HK-2 (cell line): ENCODE data around the gene FANK1.
A peak's percentile ranks its signal among the peaks of the same experiment; 100 is the strongest.

Experiments
- DNase-seq: peaks from one replicate; pipeline ENCODE4 v3.0.0-alpha.2; 2018; ENCODE audit not compliant: unreplicated experiment

The FANK1 gene, protein sequence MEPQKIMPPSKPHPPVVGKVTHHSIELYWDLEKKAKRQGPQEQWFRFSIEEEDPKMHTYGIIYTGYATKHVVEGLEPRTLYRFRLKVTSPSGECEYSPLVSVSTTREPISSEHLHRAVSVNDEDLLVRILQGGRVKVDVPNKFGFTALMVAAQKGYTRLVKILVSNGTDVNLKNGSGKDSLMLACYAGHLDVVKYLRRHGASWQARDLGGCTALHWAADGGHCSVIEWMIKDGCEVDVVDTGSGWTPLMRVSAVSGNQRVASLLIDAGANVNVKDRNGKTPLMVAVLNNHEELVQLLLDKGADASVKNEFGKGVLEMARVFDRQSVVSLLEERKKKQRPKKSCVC

DNA sequence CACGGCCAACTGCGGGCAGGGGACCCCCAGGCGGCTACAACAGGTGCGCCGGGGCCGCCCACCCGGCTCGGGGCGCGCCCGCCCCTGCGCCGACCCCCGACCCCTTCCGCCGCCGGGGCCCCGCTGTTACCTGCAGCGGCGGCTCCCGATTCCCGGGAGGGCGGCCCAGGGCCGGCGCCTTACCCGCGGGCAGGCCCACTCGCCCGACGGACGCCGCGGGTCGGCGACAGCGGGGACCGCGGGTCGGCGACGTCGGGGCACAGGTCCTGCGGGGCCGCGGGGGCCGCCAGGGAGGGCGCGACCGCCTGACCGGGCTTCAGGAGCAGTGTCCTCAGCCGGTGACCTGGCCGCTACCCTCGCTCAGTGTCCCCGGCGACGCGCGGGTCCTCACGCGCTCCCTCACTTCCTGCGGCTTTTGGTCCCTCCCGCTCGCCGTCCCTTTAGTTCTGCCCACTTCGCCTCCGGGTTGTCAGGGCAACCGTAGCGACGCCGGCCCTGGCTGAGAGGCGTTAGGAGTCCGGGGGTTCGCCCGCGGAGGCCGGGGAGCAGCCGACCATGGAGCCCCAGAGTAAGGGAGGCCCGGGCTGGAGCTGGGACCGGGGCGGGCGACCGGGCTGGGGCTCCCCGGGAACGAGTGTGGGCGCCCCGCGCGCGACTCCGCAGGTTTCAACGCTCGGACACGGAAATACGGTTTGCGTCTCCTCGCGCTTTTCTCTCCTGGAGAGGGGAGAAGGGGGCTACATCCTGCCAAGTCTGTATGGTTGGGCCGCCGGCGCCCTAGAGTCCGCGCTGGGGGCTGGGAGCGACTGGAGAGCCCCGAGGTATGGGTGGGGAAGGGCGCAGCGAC, at the start of gene FANK1:
FANK1 (plus strand) TSS at position 477 of the 847 bp plus-strand sequence; CDS start at position 556, 79 bp downstream.
- peak; percentile 92 for DNase-seq

DNA sequence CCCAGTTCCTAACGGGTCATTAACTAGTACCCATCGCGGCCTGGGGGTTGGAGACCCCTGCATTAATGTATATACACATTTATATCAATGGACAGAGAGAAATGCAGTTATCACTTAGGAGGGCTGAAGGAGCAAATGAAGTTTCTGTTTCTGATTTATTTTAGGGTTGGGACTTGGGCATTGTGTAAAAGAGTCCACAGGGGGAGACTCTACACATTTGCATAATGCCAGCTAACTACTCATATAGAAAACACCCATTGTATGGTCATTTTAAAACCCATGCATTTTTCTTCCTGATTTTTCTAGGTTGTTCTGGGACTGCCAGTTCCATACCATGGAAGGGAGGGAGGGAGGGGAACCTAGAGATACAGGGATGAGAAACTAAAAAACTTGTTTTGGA, 49.5 kb upstream of the FANK1 start:
- no peak for DNase-seq

DNA sequence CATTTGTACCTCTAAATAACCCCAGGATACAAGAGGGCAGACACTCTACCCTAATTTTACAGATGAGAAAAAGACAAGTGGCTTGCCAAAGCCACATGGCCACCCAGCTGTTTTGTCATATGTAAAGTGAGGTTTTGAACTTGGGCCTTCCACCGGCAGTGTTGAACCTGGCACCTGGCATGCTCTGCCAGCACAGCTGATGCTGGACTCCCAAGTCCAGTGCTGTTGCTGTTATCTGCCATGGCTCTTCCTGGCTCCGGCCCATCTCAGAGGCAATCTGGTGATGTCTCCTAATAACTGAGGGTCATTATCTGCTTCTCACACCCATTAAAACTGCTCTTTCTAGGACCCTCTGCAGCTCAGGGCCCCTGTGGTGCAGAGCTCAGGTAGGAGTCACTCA, 48.0 kb upstream of the FANK1 start:
- DNase-seq = no peak

DNA sequence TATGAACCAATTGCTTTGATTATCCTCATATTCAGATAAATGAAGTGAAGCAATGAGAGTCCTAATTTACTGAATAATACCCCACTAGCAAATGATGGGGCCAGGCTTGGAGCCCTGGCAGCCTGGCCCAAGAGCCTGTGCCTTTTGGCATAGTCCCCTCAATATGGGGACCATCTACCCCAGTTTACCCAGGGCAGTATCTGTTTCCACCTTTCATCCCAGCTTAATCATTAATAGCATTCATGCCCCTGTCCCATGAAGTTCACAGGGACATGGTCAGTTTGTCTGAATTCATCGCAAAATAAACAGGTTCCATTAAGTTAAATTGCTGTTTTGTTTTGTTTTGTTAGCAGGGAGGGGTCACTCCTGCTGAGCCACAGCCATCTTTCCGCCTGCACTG, 47.5 kb upstream of the FANK1 start:
- DNase-seq = no peak

DNA sequence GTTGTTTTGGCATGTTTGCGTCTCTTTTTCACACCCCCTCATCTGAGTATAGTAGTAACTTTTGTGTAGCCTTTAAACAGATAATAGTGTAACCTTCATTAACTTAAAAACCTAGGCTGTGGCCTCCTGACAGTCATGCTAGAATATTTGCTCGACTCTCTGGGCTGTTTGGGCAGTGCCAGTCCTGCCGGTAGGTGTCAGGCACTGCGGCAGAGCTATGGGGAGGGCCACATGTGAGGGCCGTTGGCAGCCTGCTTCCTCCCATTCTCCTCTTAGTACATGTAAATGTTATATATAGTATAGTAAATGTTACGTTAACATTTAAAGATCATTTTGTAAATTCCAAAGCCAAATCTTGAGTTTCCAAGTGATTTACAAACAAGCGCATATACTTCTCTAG, 46.9 kb upstream of the FANK1 start:
- no peak for DNase-seq

DNA sequence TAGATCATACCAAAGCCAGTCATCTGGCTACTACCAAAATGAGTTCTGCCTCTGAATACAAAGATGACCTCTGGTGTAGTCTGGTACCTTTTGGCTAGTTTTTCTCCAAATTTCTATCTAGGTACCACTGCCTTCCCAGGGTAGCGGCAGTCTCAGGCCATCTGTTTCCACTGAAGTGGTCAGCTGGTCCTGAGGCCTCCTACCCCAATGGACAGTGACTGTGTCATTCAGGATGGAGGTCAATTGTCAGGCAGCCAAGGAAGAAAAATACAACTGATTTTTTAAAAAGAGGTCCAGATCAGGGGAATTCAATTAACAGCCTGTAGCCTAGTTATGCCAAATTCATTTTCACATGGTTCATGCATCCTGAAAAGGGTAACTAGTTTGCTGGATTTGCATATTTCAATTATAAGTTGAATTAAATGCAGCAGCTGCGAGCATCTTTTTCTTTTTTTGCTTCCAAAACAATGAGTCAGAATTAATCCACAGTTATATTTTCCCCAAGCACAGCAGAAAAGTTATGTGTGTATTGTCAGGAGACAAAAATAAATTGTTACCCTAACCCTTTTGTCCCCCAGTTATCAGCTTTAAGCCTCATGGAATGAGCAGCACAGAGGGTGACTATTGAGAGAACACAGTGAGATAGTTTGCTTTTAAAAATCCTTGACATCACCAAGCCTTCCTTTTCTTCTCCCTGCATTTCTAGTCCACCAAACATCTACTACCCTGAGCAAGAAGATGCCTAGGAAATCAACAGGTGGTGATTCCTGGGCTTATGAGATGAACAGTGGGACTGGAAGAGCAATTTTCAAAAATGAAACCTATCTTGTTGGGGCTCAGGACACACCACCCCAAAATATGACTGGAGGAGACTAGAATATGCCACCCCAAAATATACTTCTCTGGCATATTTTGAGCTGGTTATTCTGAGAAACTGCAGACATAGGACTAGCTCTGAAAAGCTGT, 45.3 kb upstream of the FANK1 start:
- no peak for DNase-seq

DNA sequence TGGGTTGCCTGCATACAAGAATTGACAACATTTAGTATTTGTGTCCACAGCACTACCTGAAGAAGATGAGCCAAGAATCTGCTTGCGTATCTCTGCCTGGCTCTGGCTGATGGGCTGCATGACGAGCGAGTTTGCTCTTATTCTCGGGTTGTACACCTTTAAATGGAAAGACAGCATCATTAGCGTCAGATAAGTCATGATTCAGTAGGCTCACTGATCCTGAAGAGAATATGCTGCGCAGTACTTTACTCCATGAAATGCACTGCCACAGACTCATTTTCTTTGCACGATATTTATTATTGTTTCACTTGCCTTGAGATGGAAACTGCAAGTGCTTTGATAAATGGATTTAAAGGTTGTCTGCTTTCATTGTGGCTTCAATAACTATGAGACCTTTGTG, 43.9 kb upstream of the FANK1 start:
- DNase-seq = no peak

DNA sequence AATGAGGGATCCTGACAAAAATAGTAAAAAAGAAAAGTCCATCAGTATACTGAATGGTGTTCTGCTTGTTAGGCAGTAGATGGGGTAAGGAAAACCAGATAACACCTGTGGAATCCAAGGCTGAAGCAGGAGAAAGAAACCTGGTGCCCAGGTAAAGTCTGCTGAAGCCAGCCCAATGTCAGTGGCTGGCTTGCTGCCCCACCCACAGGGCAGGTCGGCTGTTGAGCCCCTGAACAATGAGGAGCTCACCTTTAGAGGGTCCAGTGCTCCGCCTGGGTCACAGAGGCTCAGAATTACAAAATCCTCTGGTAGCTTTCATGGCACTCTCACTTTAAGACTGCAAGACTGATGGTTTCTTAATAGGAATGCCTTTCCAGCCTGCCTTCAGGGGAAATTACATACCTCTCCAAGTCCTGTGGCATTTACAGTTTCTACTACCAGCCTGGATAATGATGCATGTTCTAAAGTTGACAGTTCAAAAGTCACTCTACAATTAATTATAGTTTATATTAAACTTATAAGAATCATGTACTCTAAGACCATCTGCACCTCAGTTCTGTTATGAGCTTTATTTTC, 39.1 kb upstream of the FANK1 start:
- DNase-seq = no peak

DNA sequence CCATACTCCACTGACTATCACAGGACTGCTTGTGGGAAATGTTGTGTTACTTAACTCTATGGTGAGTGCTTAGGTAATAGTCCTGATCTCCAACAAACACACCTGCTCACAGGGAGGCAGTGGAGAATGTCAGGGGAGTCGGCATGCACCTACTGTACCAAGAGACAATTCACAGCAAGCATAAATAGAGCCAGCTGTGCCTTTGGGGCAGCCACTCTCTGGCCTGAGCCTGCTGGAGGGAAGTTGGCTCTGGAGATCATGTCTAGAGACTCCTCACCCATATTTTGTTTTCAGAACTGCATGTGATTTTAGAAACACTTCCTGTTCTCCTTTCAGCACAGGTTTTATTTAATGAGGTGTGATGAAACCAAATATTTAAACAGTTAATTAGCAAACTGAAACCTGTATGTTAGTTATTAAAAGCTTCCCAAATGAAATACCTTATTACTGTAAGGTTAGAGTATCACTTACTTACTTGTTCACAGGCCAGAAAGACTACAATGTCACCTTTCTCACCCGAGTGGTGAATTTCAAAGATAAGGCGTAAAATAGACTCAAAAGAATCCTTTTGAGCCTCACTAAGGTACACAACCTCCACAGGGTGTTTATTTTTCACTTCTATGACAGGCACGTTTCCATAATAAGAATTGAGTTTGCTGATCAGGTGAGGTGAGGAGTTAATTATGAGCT, 37.1 kb upstream of the FANK1 start:
- no peak for DNase-seq

DNA sequence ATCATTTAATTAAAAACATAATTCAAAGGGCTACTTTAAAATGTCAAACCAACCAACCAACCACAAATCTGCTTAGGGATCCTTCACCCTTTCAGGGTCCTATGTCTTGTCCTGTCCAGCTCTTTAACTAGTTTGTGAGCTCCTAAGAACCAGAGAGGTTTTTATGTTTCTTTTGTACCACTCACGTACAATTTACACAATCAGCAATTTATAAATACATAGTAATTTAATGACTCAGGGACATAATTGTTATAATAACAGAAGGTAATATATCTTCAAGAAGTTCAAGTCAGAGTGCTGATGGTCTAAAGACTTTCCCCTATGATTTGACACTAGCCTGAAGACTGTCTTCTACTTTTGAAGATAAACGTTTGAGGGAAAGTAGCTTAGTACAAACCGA, 31.2 kb upstream of the FANK1 start:
- DNase-seq = no peak

- DNase-seq = no peak
These were observed 29.8 kb upstream of the FANK1 start for GRCh38 chr10:125866421-125867029.

DNA sequence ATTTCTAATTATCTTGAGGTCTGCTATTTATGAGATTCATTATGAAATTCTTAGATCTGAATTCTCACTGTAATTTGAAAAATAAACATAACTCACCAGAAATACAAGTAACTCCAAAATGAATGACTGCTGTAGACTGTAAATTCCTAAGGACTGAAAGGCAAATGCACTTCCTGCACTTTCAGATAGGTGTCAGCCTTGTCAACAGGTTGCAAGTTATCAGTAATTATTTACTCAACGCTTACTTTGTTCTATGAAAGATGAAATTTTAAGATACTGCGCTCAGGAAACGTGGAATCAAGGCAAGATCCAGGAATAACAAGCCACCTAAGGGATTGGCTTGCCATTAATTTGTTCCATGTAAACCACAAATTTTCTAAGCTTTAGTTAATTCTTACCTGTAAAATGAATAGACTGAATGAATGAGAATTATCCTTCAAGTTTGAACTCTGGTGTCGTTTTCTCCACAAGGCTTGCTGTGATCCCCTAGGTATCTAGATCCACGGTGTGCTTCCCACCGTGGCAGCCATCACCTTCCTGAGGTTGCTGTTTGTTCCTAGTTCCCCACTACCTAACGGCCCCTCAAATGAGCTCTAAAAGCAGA, 27.9 kb upstream of the FANK1 start:
- no peak for DNase-seq

DNA sequence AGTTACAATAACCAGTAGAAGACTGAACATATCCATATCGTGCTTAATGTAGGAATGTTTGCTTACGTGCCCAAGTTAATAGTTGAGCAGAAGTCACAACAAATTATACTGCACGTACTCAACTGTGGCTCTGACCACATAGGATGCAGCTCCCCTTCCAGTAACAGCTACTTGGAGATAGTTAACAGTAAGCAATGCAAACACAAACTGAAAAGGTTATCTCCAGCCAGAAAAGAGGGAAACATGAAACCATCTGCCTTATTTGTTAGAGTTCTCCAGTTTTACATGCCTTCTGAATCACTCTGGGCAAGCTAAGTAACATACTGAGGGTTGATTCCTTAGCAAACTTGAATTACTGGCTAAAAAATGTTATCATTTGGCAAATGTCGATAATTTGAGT, 25.0 kb upstream of the FANK1 start:
- no peak for DNase-seq

- peak; percentile 47 for DNase-seq
These were observed 17.2 kb upstream of the FANK1 start for GRCh38 chr10:125878957-125879835.

DNA sequence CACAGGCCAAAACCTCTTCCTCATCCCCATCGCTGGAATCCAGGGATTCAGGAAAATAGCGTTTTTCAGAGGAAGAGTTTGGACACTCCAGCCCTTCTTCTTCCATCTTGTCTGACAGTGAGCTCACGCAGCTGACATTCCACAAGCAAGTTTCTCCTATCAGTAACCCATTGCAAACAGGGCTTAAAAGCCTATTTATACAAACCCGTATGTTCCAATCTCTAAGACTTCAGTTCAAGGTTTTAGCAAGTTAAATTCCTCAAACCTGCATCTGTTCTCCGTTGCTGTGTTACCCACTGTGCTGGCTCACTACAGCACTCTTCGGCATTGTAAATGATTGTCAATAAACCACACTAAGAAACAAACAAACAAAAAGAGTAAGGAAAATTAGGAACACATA, 15.6 kb upstream of the FANK1 start:
- no peak for DNase-seq

DNA sequence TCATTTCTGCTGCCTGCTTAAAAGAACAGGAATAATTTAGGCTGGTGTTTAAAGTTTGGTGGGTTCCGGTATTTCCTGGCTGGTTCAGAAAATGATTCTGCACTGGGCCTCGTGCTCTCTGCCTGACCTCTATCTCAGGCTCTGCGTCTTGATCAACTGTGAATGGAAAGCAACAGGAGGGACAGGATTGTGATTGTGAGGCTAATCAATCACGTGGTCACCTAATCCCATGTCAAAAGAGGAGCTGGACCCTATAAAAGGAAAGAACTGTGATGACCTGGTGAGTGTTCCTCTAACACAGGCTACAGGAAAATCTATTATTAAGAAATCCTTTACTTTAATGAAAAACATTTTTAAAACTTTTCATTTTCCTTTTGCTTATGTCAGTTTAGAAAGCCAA, 15.2 kb upstream of the FANK1 start, which contains the start of gene DHX32:
DHX32 (minus strand) TSS at position 101 of the 400 bp plus-strand sequence. CDS start 468 bp downstream, outside the sequence.
- DNase-seq = no peak

DNA sequence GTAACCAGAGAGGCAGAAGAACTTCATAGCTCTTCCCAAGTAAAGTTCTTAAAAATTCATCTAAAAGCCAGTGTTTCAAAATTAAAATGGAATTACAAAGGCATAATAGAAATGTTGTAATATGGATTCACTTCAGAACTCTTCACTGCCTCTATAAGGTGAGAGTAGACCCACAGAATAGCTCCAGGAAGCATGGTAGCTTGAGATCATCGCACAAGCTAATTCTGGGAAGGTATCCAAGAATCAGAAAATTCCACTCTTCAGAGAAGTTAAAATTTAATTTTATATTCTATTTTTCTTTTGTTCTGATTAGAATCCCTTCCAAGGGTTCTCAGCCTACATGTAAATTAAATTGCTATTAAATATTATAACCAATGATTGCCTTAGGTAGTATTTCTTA, 13.8 kb upstream of the FANK1 start:
- no peak for DNase-seq

GRCh38 chr10:125883211-125883610, 13.2 kb upstream of the FANK1 start:
- DNase-seq = peak; percentile 13

- DNase-seq = no peak
These were observed 9.4 kb upstream of the FANK1 start for GRCh38 chr10:125886914-125887512.
